Ramos (cell line): ENCODE data around the gene MEA1.

Experiments
- in situ Hi-C: fragments of 300-500 bp; cut with MboI; formaldehyde crosslinking; loops from one replicate; pipeline ENCODE4 v1.14.3; 2022; ENCODE audit warnings: low sequenced_read_pairs; ENCODE audit not compliant: unreplicated experiment

MEA1 gene

DNA sequence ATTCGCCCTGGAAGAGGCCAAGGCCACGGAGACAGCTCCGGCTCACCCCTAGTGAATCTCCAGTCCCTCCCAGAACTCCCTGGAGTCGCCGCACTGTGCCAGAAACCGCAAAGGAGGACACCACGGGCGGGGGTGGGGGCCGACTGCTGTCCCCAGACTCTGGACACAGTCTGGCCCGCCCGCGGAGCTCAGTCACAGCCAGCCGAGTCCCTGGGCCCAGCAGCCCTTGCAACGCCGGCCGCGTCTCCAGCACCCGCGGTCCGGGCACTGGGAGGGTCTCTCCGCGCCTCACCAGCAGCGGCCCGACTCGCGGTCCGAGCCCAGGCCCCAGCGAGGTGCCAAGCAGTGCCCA lies 35.3 kb downstream of the MEA1 start:
- in situ Hi-C loops: no loop called here

DNA sequence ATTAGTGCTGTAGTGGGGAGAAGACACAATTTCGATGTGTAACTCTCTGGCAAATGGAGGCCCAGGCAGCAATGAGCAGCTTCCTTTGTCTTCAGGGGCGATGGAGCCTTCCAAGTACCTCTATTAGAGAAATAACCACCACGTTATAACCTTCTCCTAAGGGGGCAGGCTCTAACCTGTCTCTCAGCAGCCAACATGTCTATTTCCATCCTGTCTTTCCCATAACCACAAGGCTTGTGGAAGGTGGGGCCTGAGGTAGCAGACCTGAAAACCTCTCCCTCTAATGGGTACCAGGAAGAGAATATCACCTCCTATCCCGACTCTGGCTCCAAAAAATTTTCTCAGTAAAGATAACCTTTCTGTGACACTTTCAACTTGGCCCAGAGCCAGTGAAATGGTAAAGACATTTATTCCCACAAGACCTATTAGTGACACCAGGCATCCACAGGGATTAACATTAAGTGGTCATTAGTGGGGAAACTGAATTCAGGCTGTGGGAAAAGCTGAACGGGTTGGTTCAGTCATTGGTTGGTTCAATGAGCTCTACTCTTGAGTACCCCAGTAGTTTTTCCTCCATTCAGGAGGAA lies 38.7 kb downstream of the MEA1 start:
- in situ Hi-C loops: no loop called here

DNA sequence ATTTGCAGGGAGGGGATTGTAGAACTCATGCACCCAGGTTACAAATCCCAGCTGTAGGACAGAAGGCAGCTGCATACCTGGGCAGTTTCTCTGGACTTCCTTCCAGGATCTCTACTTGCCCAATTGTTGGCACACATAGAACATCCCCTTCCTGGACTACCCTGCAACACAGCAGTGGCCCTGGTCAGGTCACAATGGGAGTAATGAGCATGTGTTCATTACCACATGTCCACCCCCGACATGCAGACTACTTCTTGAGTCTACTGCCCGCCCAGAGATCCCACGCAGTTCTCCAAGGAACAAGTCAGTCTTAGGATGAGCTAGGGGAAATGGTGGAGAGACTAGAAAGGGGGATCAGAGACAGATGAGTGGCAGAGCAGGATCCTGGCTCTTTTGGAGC lies 39.8 kb downstream of the MEA1 start:
- in situ Hi-C loops: no loop called here

DNA sequence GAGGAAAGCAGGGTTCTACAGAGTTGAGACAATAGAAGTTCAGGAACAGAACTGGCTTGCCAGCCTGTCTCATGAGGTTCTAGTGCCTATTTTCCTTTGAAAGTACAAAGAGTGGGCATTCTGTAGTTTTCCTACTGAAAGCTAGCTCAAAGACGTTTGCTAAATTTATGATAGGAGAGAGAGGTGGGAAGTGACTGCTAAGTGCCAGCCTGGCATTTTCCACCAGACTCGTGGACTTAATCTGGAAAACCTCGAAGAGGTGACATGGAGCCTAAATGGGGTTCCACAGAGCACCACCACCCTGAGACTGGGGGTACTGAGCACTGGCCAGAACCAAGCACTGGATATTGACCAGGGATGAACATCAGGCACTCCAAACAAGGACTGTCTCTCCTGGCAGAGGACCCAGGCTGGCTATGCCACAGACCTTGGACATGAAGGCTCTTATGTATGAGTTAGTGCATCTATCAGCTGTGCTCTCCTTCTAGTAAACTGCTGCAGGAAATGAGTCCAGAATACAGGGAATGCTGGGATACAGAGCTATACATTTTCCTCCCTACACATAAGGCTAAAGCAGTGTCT lies 41.9 kb downstream of the MEA1 start:
- in situ Hi-C loops: no loop called here

DNA sequence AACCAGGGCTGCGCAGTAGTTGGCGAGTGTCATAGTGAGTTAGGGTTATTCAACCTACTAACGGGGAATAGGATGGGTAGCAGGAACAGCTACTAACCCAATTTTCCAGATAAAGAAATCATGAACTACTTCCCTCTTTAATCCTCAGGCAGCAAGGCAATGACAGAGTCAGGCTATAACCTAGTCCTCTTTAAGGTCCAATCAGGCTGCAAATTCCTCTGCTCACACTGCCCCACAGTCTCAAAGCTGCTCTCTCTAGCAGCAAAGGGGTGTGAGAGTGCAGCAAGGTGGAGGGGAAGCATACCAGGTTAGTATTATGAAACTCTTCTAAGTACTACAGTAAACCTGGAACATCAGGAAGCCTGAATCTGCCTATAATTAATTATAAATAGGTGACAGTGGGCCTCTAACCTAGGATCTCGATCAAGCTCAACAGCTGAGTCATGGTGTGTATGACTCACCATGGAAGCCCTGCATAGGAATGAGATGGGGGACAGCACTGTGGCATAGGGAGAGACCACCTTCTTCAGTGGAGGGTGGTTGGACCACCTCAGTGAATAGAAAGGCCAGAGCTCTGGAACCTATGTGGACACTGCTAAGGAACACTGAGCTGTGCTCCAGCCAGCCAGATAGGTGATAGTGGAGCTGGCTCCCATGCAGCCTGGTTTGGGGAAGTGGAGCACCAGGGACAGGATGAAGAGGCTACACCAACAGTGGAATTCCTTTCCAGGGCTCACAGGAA lies 42.7 kb downstream of the MEA1 start:
- in situ Hi-C loops: no loop called here

DNA sequence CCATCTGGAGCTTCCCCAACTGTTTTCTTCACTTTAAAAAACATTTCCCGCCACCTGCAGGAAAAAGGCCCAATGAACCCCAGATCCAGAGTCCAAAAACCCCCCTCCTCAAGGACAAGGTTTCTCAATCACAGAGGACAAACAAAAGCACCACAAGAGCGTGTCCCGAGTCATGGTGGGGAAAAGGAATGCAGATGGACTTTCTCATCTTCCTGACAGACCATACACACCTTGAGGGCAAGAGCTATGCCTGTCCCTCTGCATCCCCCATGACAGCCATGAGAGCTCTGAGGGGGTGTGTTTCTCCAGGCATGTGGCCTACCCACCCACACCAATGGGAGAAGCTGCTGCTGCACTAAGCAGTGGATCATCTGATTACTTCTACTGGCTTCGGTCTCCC lies 43.8 kb downstream of the MEA1 start:
- in situ Hi-C loops: no loop called here

DNA sequence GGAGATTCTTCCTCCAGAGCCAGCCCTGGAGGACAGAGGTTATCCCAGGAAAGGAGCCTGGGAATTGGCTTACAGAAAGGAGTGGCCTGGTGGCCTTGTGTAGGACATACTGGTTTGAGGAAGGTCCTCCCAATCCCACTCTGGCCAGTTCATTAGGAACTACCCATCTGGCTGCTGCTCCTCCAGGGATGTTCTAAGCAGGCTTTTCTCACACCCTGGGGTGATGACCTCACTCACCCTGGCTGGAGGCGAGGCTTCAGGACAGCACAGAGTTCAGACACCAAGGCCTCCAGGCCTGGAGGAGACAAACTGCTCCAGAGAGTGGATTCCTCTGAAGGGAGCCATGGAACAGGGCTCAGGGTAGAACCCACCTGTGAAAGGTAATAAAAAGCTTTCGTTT lies 44.3 kb downstream of the MEA1 start:
- in situ Hi-C loops: no loop called here

DNA sequence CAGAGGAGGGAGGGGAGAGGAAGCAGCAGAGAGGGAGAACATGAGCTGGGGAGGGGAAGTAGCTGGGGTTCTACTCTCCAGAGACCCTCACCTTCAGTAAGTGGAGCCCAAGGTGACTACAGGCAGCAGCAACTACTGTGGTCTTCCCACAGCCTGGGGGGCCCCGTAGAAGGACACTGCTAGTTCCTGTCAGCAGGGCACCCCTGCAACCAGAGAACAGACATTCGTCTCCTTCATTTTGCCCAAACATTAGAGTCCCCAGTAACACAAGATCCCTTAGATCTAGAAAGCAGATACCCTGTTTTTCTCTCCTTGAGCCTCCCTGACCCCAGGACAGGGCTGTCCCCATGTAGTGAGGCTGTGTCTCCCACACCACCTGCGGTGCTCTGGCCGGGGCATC lies 45.0 kb downstream of the MEA1 start:
- in situ Hi-C loops: no loop called here

DNA sequence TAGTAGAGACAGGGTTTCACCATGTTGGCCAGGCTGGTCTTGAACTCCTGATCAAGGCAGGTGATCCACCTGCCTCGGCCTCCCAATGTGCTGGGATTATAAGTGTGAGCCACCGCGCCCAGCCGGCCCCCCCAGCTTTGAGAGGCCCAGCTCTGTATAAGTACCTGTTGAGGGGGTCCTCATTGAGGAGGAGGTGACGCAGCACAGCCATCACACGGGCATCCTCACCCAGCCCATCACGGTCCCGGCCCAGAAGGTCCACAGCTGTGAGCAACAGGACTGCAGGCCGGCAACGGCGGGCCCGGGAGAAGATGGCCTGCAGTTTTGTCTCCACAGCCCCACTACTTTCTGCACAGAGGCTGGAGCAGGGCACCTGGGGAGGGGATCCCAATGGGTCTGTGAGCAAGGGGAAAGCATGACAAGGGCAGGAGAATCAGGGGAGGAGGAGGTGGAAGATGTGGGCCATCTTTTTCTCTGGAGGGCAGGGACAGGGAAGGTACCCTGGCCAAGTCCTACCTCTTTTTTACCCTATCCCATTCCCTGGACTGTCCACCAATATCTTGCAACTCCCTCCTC lies 45.5 kb downstream of the MEA1 start:
- in situ Hi-C loops: no loop called here

DNA sequence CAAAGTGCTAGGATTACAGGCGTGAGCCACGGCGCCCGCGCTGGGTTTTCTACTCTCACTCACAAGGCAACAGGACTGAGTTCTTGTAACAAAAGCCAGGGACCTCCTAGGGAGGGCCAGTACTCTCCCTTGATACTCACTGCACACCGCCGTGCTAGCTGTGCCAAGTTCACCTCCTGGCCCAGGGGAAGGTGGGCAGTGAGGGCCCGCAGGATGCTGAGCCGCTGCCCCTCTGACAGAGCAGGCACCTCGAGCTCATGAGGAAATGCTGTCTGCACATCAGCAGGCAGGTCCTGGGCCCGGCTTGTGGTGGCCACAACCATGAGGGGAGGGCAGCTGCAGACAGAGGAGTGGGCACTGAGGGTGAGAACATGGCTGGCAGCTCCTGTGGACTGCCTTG lies 46.5 kb downstream of the MEA1 start:
- in situ Hi-C loops: no loop called here

DNA sequence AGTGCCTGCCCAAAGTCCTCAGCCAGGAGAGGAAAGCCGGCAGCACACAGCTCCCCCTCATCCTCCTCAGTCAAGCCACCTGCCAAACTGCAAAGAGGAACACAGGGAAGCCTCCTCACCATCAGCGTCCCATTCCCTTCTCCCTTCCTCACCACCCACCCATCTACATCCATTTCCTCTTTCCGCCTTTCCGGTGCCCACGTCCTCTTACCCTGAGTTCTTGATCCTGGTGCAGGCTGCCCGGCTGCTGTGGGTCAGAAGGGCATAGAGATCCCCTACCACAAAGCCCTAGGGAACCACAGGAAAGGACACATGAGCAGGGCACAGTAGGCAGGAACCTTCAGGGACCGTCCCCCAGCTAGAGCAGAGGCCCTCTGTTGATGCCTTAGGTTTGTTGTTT lies 47.2 kb downstream of the MEA1 start:
- in situ Hi-C loops: no loop called here

DNA sequence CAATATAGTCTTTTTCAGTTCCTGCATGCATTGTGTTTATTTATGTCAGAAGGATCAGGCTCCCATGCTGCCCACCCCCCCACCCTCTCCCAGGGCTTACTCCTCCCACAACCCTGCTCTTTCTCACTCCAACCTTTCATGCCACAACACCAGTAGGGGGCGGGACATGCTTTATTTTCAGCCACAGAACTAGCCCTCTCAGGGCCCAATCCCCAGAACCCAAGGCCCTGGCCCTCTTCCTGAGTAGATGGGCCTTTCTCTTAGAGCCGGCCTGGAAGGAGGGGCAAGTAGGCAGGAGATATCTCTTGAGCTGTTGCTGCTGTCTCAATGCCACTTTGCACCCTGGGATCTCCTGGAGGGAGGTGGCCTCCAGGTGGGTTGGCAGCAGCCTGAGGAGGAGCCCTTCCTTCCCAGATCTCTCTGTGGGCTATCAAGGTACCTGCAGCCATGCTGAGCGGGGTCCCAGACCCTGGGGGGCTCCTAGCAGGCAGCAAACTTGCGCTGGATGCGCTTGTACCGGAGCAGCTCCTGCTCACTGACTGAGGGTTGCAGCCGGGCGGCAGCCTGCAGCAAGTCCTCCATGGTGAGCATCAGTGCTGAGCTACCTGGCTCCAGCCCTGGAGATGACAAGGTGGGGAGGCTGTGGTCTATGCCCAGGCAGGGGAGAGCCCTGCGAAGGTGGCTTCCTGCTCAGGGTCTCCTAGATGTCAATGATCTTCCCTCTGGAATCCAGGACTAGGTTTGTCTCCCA lies 49.7 kb downstream of the MEA1 start:
- in situ Hi-C loops: no loop called here

DNA sequence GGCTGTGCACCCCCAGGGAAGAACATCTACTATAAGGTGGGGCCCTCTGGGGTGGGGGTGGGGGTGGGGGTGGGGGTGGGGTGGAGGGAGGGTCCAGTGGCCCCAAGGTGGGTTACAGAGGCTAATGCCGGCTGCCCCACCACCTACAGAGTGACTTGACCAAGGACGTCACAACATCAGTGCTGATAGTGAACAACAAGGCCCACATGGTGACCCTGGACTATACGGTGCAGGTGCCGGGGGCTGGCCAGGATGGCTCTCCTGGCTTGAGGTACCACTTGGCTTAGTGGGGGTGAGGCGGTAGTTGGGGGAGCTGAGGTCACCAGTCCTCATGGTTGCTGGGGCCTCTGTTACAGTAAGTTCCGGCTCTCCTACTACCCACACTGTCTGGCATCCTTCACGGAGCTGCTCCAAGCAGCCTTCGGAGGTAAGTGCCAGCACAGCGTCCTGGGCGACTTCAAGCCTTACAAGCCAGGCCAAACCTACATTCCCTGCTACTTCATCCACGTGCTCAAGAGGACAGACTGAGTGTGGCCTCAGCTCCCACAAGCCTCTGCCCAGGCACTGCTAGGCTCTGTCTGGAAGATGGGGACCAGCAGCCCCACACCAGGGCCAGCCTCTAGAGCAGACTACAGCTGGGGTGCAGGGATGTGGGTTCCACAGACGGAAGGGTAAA lies 50.4 kb downstream of the MEA1 start:
- in situ Hi-C loops: no loop called here

DNA sequence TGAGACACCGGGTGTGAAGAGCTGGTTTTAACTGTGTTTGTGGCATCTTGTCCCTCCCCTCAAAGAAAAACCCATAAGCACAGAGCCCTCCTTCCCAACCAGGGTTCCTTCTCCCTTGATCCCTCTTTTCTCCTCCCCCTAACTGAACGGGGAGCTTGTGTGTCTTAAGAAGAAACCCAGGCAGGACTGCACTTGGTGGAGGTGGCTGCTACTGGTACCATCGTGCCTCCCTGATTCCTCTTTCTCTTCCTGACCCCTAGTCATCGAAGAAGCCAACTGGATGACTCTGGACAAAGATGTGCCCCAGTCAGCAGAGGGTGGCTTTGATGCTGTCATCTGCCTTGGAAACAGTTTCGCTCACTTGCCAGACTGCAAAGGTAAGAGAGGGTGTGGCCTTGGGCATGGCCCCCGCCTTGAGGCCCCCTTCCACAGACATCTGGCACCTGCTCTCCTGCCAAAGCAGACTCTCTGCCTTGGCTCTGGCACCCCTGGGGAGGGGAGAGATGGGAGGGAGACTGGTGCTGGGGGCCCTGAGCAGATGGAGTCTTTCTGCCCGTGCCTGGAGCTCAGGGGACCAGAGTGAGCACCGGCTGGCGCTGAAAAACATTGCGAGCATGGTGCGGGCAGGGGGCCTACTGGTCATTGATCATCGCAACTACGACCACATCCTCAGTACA lies 51.1 kb downstream of the MEA1 start:
- in situ Hi-C loops: no loop called here

DNA sequence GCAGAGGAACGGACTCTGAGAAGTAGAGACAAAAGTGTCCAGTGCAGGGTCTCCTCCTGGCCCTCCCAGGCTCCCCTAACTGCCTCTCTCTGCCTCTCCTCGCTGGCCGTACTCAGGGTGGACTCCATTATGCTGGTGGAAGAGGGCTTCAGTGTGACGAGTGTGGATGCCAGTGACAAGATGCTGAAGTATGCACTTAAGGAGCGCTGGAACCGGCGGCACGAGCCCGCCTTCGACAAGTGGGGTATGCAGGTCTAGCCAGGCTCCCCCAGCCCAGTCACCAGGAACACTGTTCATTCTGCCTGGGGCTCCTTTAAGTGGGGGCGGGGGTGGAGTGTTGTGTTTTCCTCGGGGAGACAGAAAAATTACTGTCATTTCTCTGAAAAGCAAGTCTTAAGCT lies 51.6 kb downstream of the MEA1 start:
- in situ Hi-C loops: no loop called here
